Adipose tissue (tissue), 3 donors: ENCODE results near the gene GRAMD2B. TPM values are rescaled to one million over a fixed set of nuclear protein-coding genes. Genes with fewer than 3 reads are reported as not detected.
"Not testable (repeated sequence)": the region's sequence is repeated elsewhere in the genome, so short reads cannot be mapped to it uniquely, and the experiment has no call there.

Experiments used
- H3K27ac ChIP-seq: one replicate; pipeline ENCODE4 v1.5.1; 2013; ENCODE audit warnings: low read depth, low read length
- WGBS, 3 donors: extraction: QIAGEN DNeasy Blood & Tissue Kit; methylation state at CpG; one replicate each; pipeline ENCODE4 v1.1.7; 2013; 5-methylcytosine and 5-hydroxymethylcytosine counted together
- polyA plus RNA-seq, 3 donors: library from polyadenylated mRNA; stranded (reverse); fragments of 200-250 nt; gene quantifications; one replicate each; pipeline ENCODE4 v1.2.3, GENCODE V29; 2013
- donor health status: healthy with polysubstance abuse.
- donor health status: Bipolar disorder and iron deficiency.
- donor health status: healthy.

Gene GRAMD2B
- polyA plus RNA-seq, 3 donors: 4.9 to 15.2 (median 5.4) TPM

DNA sequence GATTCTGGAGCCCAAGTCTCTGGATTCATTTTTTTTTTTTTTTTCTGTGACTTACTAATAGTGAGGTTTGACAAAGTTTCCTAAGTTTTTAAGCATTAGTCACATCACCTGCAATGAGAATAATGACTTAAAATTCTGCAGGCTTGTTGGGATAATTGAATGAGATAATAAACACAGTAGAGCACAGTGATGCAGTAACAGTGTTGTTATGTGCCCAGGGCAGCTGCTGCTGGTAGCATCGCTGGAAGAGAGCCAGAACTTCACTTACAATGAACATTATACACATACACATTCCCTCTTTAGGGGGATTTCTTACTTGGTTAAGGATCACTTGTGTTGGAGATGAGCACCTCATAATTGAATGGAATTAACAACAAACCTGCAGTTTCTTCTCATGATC, 92.9 kb downstream of the GRAMD2B start:
- no peak overlapping the region for H3K27ac ChIP-seq
- 57 to 68% (median 63%) methylated on average over 1 of the region's 1 CpG for WGBS, 3 donors

DNA sequence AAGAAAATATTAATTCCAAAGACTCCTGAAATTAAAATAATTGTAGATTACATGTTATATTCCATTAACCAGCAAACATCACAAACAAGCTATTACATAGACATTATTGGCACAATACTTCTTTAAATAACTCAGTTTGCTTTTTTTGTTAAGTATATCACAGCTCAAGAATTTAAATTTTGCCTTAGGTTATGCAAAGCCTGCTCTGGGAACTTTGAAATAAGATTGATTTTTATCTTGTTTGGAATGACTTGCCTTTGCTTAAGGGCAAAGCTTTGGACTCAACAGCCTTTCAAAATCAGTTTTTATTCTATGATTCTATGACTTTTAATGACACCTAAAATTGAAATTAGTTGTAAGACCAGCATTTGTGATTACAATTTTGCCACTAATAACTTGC, 93.6 kb downstream of the GRAMD2B start:
- no peak overlapping the region for H3K27ac ChIP-seq

- H3K27ac ChIP-seq: not testable (repeated sequence)
- 73 to 83% (median 79%) methylated on average over 4 of the region's 4 CpGs for WGBS, 3 donors
These were observed 96.0 kb downstream of the GRAMD2B start for GRCh38 chr5:126519223-126519622.

DNA sequence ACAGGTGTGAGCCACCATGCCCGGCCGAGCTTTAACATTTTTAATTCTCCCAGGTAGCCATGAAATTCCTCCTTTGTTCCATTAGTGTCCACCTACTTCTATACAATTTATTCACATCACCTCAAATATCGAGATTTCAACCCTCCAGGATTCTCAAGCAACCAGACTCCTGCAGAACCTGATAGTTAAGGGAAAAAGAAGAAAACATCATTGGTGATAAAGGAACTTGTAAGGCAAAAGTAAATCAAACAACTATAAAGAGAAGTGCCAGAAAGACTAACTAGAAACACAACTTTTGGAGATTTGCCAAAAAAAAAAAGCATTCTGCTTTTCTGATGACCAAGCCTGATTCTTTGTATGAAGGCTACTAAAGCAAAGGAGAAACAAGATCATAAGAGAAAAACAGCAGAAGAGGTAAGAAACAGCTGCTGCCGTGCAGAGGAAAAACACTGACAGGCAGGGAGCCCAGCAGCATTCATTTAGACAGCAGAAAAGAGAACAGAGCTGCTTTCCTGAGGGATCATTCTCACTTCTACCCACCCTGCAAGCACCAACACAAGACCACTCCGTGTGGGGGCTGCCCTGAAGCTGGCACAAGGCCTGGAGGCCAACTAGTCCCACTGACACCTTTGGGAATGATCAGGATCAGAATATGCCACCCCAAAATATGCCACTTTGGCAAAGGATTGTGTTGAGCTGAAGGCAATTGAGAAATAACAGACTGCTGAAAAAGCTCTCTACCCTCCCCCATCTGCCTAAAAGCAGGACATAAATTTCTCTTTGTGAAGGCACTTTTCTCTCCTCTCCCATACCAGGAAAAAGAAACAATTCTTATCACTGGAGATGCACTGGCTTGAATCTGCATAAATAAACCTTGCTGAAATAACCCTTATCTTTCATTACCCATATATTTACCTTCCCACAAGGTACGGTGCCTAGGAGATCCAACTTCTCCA, 96.7 kb downstream of the GRAMD2B start:
- no peak overlapping the region for H3K27ac ChIP-seq
- 41 to 46% (median 44%) methylated on average over 6 of the region's 6 CpGs for WGBS, 3 donors

GRCh38 chr5:126520593-126520953, 97.4 kb downstream of the GRAMD2B start:
- H3K27ac ChIP-seq: no peak overlapping the region

DNA sequence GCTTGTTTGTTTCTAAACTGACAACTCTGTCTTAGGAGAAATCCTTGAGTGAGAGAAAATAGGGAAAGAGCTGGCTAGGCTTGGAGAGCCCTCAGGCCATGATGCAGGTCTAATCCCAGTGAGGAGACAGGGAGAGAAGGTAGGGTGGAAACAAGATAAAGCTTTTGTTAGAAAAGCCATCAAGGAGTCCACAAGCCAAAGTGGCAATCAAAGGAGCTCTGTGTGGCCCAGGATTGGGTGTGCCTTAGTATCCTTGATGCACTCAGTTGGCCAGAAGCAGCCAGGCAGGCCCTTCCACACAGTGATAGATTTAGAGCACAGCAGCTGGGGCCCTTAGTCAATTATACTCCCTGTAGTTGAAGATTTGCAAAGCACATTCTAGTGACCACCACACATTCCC, 97.9 kb downstream of the GRAMD2B start:
- H3K27ac ChIP-seq: no peak overlapping the region

DNA sequence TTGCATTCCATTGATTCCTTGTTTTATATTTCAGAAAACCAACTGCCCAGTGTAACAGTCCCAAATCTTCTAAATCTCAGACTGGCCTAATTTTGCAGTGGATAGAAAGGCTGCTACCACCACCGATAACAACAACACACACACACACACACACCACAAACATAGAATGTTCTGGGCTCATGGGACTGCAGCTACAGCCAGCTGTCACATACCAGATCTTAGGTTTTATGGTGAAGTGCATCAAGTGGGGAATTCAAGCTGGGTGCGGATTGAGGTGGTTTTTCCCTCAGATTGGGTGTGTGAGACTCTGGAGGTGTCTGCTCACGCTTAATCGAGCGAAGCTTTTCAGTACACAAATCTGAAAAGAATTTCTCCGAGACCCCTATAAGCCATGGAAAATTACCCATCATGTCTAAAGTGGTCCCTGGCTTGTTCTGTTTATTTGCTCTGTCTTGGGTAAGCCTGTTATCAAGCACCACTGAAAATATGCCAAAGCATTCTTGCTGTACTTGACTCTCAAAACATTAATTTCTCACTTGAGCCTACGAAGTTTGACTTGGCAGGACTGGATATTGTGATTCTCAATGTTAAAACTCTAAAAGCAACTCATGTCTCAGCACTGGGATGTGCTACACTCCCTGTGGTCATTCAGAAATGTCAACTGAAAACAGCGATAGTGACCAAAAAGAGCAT, 100.8 kb downstream of the GRAMD2B start:
- H3K27ac ChIP-seq: no peak overlapping the region
- 77 to 81% (median 80%) methylated on average over 8 of the region's 8 CpGs for WGBS, 3 donors

GRCh38 chr5:126525630-126526245, 102.5 kb downstream of the GRAMD2B start:
- WGBS, 3 donors: 27 to 54% (median 29%) methylated on average over 5 of the region's 5 CpGs
- H3K27ac ChIP-seq: no peak overlapping the region

DNA sequence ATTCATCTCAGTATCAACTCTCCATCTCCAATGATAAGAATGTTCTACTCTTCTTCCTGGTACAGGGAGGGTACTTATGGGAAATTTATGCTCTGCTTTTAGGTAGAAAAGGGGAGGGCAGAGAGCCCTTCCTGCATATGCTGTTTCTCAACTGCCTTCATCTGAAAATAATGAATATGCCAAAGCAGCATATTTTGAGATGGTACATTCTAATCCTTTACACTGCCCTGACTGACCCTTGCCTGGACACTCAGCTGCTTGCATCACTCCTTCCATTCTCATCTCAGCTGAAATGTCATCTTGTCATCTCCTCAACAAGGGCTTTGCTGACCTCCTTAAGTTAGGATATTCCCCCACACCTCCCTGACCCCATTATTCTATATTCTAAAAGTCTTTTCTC, 103.3 kb downstream of the GRAMD2B start:
- no peak overlapping the region for H3K27ac ChIP-seq

DNA sequence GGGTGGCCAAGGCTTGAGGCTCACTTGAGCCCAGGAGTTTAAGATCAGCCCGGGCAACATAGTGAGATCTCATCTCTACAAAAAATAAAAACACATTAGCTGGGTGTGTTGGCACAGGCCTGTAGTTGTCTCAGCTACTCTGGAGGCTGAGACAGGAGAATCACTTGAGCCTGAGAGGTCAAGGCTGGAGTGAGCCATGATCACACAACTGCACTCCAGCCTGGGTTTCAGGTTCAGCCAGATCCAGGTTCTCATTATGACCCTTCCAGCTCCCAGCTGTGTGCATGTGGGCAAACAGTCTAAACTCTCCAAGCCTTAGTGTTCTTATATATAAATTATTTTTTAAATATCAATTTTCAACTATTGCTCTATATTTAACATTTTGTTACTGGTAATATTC, 103.9 kb downstream of the GRAMD2B start:
- 86 to 97% (median 94%) methylated on average over 1 of the region's 1 CpG for WGBS, 3 donors
- no peak overlapping the region for H3K27ac ChIP-seq

GRCh38 chr5:126527892-126528291, 104.7 kb downstream of the GRAMD2B start:
- no peak overlapping the region for H3K27ac ChIP-seq

- H3K27ac ChIP-seq: no peak overlapping the region
- 35 to 61% (median 52%) methylated on average over 4 of the region's 4 CpGs for WGBS, 3 donors
These were observed 108.4 kb downstream of the GRAMD2B start for GRCh38 chr5:126531543-126532120.

DNA sequence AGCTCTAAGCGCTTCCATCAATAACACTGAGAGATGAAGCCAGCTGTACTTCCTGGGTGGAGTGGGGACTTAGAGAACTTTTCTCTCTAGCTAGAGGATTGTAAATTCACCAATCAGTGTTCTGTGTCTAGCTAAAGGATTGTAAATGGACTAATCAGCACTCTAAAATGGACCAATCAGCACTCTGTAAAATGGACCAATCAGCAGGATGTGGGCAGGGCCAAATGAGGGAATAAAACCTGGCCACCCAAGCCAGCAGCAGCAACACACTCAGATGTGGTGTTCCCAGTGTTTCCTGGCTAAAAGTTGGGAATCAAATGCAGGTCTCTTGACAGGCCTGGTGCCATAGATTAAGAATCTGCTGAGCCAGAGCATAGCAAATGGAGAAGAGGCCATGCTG, 111.3 kb downstream of the GRAMD2B start:
- WGBS, 3 donors: 98 to 100% (median 100%) methylated on average over 1 of the region's 1 CpG
- no peak overlapping the region for H3K27ac ChIP-seq

DNA sequence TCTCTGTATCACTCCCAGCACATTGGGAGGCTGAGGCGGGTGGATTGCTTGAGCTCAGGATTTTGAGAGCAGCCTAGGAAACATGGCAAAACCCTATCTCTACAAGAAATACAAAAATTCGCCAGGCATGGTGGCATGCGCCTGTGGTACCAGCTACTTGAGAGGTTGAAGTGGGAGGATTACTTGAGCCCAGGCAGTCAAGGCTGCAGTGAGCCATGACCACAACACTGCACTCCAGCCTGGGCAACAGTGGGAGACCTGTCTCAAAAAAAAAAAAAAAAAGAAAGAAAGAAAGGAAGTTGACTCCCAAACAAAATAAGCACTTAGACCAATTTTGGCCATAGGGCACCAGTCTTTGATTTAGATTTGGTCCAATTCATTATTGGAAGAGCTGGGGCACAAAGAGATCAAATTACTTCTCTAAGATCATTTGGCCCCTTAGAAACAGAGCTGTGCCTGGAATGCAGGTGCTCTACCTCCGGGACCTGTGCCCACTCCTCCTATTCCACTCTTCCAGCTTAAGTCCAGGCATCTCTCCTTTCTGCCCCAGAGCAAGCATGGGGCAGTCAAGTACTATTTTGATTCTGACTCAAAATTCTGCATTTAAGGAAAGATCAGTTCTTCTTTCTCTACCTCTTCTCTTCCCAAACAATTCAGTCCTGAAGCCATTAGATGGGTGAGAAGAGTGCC, 112.8 kb downstream of the GRAMD2B start:
- WGBS, 3 donors: 77 to 97% (median 91%) methylated on average over 4 of the region's 4 CpGs
- no peak overlapping the region for H3K27ac ChIP-seq

DNA sequence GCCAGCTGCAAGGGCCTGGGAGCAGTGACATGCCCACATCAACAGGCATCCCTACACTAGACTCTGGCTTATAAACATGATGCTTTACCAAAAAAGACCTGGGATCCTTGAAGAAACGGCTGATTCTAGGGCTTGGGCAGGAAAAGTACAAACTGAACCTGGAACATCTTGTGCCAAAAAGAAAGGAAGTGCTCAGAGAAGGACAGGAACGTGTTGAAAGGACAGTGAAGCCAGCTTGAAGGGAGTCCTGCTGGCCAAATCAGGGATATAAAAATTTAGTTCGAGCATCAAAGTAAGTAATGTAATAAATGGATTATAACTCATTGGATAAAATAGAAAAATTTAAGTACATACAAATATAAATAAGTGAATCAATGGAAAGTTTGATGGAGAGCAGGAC, 113.7 kb downstream of the GRAMD2B start:
- 50 to 60% (median 55%) methylated on average over 3 of the region's 3 CpGs for WGBS, 3 donors
- H3K27ac ChIP-seq: no peak overlapping the region

- 61 to 68% (median 62%) methylated on average over 1 of the region's 1 CpG for WGBS, 3 donors
- no peak overlapping the region for H3K27ac ChIP-seq
These were observed 115.4 kb downstream of the GRAMD2B start for GRCh38 chr5:126538579-126538978.

- 72 to 81% (median 73%) methylated on average over 5 of the region's 5 CpGs for WGBS, 3 donors
- H3K27ac ChIP-seq: no peak overlapping the region
These were observed 117.4 kb downstream of the GRAMD2B start for GRCh38 chr5:126540631-126541030.

DNA sequence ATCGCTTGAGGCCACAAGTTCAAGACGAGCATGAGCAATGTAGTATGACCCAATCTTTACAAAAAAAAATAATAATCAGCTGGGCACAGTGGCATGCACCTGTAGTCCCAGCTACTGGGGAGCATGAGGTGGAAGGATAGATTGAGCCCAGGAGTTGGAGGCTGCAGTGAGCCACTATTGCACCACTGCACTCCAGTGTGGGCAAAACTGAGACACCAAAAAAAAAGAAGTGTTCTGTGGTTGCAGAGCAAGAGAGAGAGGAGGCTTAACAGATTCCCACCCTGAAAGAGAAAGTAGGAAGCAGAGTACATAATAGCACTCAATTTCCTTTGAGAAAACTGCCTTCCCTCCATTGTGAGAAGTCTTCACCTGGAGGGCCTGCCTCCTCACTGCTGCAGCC, 119.2 kb downstream of the GRAMD2B start:
- H3K27ac ChIP-seq: no peak overlapping the region
- 47 to 71% (median 70%) methylated on average over 2 of the region's 2 CpGs for WGBS, 3 donors

DNA sequence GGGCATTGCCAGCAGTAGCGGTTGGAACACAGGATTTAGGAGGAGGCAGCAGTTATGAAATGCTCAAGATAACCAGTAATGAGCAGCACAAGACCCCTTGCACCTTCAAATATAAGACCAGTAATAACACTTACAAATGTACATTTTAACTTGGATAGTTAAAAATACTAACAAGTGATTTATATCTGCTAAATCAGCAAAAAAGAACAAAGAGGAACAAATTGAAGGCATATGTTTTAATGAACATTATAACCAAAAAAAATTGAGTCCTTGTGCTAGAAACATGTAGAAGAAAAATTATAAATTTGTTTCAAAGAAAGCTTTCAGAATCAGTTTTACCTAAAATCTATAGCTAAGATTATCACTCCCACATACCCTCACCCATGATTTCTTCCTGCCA, 119.8 kb downstream of the GRAMD2B start:
- WGBS, 3 donors: 79 to 88% (median 86%) methylated on average over 1 of the region's 1 CpG
- H3K27ac ChIP-seq: no peak overlapping the region
